Mucosa of stomach (tissue), 1 donor: ENCODE measurements around the gene ZBTB7A.

Experiments
- H3K27me3 ChIP-seq: one replicate; pipeline ENCODE4 v1.7.0; 2013; ENCODE audit warnings: mild to moderate bottlenecking, low read length; ENCODE audit not compliant: control insufficient read depth, insufficient read depth
- H3K36me3 ChIP-seq: one replicate; pipeline ENCODE4 v1.7.0; 2013; ENCODE audit warnings: low read length; ENCODE audit not compliant: control insufficient read depth, insufficient read depth
- H3K4me1 ChIP-seq: one replicate; pipeline ENCODE4 v1.7.0; 2013; ENCODE audit warnings: mild to moderate bottlenecking, low read length; ENCODE audit not compliant: control insufficient read depth, insufficient read depth
- H3K4me3 ChIP-seq: one replicate; pipeline ENCODE4 v1.7.0; 2013; ENCODE audit warnings: low read length
- H3K9ac ChIP-seq: one replicate; pipeline ENCODE4 v1.7.0; 2013; ENCODE audit warnings: mild to moderate bottlenecking, low read length, moderate library complexity
- H3K9me3 ChIP-seq: one replicate; pipeline ENCODE4 v1.7.0; 2013; ENCODE audit warnings: mild to moderate bottlenecking, low read length, moderate library complexity; ENCODE audit not compliant: control insufficient read depth
- donor health status: Pancreatic carcinoma.

ZBTB7A gene

DNA sequence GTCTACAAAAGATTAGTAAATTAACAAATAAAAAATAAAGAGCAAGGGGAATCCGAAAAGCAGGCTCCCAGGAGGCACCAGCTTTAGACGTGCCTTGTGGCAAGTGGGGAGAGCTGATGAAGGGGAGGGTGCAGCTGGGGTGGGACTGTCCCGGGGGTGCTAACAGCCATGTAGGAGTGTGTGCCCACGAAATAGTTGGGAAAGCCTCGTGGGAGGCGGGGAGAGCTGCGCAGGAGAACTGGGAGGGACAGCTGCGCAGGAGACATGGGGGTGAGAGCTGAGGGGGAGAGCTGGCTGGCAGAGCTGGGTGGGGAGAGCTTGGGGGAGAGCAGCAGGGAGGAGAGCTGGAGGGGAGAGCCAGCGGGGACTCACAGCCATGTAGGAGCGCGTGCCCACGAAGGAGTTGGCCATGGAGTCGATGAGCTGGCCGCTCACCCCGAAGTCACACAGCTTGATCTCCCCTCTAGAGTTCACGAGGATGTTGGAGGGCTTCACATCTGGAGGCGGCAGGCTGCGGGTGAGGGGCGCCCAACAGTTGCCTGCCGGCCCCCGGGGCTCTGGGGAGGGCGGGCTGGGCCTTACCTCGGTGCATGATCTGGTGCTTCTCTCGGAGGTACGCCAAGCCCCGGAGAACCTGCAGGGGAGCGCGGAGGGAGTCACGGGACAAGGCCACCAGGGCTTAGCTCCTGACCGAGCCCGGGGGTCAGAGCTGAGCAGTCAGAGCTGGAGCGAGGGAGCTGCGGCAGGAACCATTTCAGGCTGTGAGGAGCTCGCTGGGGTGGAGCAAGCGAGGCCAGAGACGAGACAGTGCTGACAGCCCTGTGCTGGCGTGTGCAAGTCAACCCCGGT, 34.2 kb upstream of the ZBTB7A start:
- Histone ChIP-seq H3K36me3 (no peaks in the 10 kb centered on the region), H3K9me3 (no peaks in the 10 kb centered on the region), H3K27me3 (no peaks in the 10 kb centered on the region), H3K4me3 (no peak overlapping the region), H3K9ac (no peak overlapping the region), H3K4me1 (peaks cover 9% of the 10 kb centered on the region)

GRCh38 chr19:4099041-4099764, 32.5 kb upstream of the ZBTB7A start:
- H3K4me3 ChIP-seq, result no peak overlapping the region
- peaks cover 26% of the 10 kb centered on the region for H3K4me1 ChIP-seq
- H3K9me3 ChIP-seq, result no peaks in the 10 kb centered on the region
- H3K9ac ChIP-seq, result no peak overlapping the region
- no peaks in the 10 kb centered on the region for H3K36me3 ChIP-seq
- H3K27me3 ChIP-seq, result no peaks in the 10 kb centered on the region

DNA sequence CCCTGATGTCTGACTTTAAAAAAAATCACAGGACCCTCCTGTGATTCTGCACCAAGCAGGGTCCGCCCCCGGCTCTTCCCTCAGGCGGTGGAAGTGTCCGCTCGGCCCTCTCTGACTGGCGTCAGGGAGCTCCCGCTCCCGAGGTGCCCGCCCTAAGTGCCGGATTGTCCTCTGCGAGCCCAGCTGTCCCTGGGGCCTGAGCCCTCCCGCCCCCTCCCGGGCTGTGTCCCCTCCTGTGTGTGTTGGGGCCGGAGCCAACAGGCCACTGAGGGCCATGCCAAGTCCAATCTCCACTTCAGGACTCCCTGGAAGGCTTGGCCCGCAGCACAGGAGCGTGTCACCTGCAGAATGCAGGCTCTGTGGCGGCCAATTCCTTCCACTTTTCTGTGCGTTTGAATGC, 31.8 kb upstream of the ZBTB7A start:
- H3K9me3 ChIP-seq, result no peaks in the 10 kb centered on the region
- no peak overlapping the region for H3K4me3 ChIP-seq
- no peaks in the 10 kb centered on the region for H3K27me3 ChIP-seq
- peaks cover 31% of the 10 kb centered on the region for H3K4me1 ChIP-seq
- no peaks in the 10 kb centered on the region for H3K36me3 ChIP-seq
- H3K9ac ChIP-seq, result no peak overlapping the region

- Histone ChIP-seq H3K27me3 (no peaks in the 10 kb centered on the region), H3K4me1 (peaks cover 31% of the 10 kb centered on the region), H3K36me3 (no peaks in the 10 kb centered on the region), H3K4me3 (no peak overlapping the region), H3K9me3 (no peaks in the 10 kb centered on the region), H3K9ac (no peak overlapping the region)
Observed at GRCh38 chr19:4097501-4097900, 30.8 kb upstream of the ZBTB7A start.

DNA sequence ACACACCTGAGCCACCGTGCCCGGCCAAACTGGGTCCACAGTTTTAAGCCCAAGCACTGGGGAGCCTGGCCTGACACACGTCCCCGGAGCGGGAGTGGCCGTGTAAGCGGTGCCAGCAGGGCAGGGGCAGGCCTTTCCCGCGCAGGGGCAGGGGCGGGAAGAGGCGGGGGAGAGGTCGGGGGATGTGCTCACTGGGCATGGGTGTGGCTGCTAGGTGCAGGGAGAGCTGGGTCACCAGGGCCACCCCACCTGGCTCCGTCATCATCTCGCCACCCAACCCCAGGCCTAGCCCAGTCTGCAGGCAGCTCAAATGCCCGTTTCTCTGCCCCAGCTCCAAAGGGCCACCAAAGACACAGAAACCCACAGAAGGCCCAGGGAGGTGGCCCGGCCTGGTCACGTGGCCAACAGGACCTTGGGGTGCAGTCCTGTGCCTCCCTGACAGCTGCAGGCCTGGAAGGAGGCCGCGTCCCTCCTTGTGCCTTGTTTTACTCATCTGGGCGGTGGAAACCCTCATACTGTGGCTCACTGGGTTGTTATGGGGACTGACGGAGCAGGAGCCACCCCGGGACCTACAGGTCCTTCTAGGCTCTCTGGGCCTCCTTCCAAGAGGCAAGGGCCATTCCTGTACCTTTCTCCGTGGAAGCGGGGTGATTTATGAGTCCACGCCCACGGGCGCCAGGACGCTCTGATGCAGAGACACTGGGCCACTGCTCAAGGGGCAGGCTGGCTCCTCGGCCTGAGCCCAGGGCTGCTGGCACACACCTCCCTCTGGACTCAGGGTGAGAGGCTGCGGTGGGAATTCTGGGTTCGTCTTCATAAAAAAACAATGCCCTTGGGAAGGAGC, 29.6 kb upstream of the ZBTB7A start:
- Histone ChIP-seq H3K4me1 (peaks cover 31% of the 10 kb centered on the region), H3K36me3 (no peaks in the 10 kb centered on the region), H3K4me3 (no peak overlapping the region), H3K9ac (peak overlapping the region; percentile 36), H3K27me3 (no peaks in the 10 kb centered on the region), H3K9me3 (no peaks in the 10 kb centered on the region)

- Histone ChIP-seq H3K4me3 (no peak overlapping the region), H3K36me3 (no peaks in the 10 kb centered on the region), H3K4me1 (peaks cover 31% of the 10 kb centered on the region), H3K9me3 (no peaks in the 10 kb centered on the region), H3K9ac (no peak overlapping the region), H3K27me3 (no peaks in the 10 kb centered on the region)
Observed at GRCh38 chr19:4095488-4095844, 28.8 kb upstream of the ZBTB7A start.

- no peaks in the 10 kb centered on the region for H3K36me3 ChIP-seq
- no peak overlapping the region for H3K9ac ChIP-seq
- H3K9me3 ChIP-seq, result no peaks in the 10 kb centered on the region
- H3K27me3 ChIP-seq, result no peaks in the 10 kb centered on the region
- no peak overlapping the region for H3K4me3 ChIP-seq
- H3K4me1 ChIP-seq, result peaks cover 31% of the 10 kb centered on the region
Observed at GRCh38 chr19:4094761-4095487, 28.2 kb upstream of the ZBTB7A start.

DNA sequence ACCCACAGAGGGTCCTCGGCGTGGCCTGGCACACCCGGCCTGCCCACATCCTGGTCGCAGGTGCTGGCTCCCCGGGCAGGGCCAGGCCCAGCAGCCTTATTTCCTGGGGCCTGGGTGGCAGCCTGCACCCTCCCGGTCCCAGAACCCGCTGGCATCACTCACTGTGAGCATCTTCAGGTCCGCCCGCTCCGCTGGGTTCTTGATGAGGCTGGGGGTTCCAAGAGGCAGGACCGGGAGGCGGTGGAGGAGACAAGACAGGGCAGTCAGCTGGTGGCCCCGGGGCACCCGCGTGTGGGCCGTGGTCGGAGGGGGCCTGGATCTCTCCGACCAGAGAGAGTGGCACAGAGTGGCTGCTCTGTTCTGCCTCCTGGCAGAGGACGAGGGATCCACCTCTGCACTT, 27.6 kb upstream of the ZBTB7A start:
- H3K4me3 ChIP-seq, result no peak overlapping the region
- H3K9ac ChIP-seq, result no peak overlapping the region
- no peaks in the 10 kb centered on the region for H3K9me3 ChIP-seq
- H3K27me3 ChIP-seq, result no peaks in the 10 kb centered on the region
- no peaks in the 10 kb centered on the region for H3K36me3 ChIP-seq
- peaks cover 31% of the 10 kb centered on the region for H3K4me1 ChIP-seq

DNA sequence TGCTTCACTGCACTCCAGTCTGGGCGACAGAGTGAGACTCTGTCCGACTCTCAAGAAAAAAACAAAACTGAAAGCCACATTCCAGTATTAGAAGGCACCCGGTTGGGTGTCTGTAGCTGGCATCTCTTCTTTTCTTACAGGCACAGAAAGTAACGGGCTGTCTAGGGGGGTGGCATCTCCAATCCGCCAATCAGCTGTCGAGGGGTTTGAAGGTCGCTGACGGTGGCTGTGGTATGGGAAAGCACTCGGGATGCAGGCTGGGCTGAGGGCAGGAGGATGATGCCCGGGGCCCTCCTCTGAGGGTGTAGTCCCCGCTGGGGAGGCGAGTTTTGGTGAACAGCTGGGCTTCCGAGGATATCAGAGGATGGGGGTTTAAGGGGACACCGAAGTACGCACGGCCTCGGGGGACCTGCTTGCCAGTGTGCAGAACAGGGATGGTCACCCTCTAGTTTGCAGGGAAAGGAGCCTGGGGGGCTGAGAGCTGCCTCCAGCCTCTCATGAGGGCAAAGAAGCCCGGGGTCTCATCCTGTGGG, 27.0 kb upstream of the ZBTB7A start:
- H3K4me3 ChIP-seq, result no peak overlapping the region
- H3K9ac ChIP-seq, result no peak overlapping the region
- H3K27me3 ChIP-seq, result no peaks in the 10 kb centered on the region
- H3K9me3 ChIP-seq, result no peaks in the 10 kb centered on the region
- H3K4me1 ChIP-seq, result peaks cover 31% of the 10 kb centered on the region
- no peaks in the 10 kb centered on the region for H3K36me3 ChIP-seq

- no peak overlapping the region for H3K9ac ChIP-seq
- H3K36me3 ChIP-seq, result no peaks in the 10 kb centered on the region
- peaks cover 28% of the 10 kb centered on the region for H3K4me1 ChIP-seq
- H3K27me3 ChIP-seq, result no peaks in the 10 kb centered on the region
- H3K9me3 ChIP-seq, result no peaks in the 10 kb centered on the region
- H3K4me3 ChIP-seq, result no peak overlapping the region
Observed at GRCh38 chr19:4090356-4091220, 23.9 kb upstream of the ZBTB7A start.

- no peak overlapping the region for H3K9ac ChIP-seq
- peaks cover 22% of the 10 kb centered on the region for H3K4me1 ChIP-seq
- no peaks in the 10 kb centered on the region for H3K9me3 ChIP-seq
- H3K27me3 ChIP-seq, result no peaks in the 10 kb centered on the region
- no peaks in the 10 kb centered on the region for H3K36me3 ChIP-seq
- H3K4me3 ChIP-seq, result no peak overlapping the region
Observed at GRCh38 chr19:4089946-4090345, 23.2 kb upstream of the ZBTB7A start.
